ENCODE results near the gene S100A16. TPM values are rescaled to one million over a fixed set of nuclear protein-coding genes. Genes with fewer than 3 reads are reported as not detected.
A peak's percentile ranks its signal among the peaks of the same experiment; 100 is the strongest.

S100A16 gene
- total RNA-seq, 4 donors from 2014 or later: 107 to 277 (median 193) TPM

- H3K4me1 ChIP-seq: peaks cover 0 to 37% (median 3%) of the 10 kb centered on the region in 4 donors
- peak within 1 kb of the TSS; percentile 61 to 85 (median 76) for H3K27ac ChIP-seq
- no peak for TF ChIP-seq POLR2A (IDR thresholded peaks at IDR 0.05)
- TF ChIP-seq CTCF (IDR thresholded peaks at IDR 0.05): peak in 1 of 6 experiments; percentile 73
- peaks cover 0 to 4% (median 0%) of the 10 kb centered on the region in 3 donors for H3K36me3 ChIP-seq
- DNase-seq: peak in 1 of 3 donors; percentile 48
- H3K4me3 ChIP-seq: peak within 1 kb of the TSS; percentile 35 to 55 (median 44)
- no peaks in the 10 kb centered on the region for H3K27me3 ChIP-seq
- no peaks in the 10 kb centered on the region for H3K9me3 ChIP-seq
These were observed 15.0 kb upstream of the S100A16 start, which contains the start of gene S100A1 for GRCh38 chr1:153627715-153628626. Gene S100A1 (plus strand): TSS chr1:153628434. CDS start chr1:153630522, 2,088 bp downstream.

- DNase-seq: peak; percentile 29 to 84 (median 71)
- Histone ChIP-seq H3K4me1 (peaks cover 0 to 30% (median 3%) of the 10 kb centered on the region in 4 donors), H3K27ac (peak within 1 kb of the TSS; percentile 61 to 85 (median 76)), H3K9me3 (no peaks in the 10 kb centered on the region), H3K4me3 (peak within 1 kb of the TSS; percentile 35 to 55 (median 44)), H3K27me3 (no peaks in the 10 kb centered on the region), H3K36me3 (peaks cover 0 to 4% (median 0%) of the 10 kb centered on the region in 3 donors)
- TF ChIP-seq CTCF (IDR thresholded peaks at IDR 0.05) (peak in 3 of 6 experiments; percentile 36 to 72 (median 53)), POLR2A (IDR thresholded peaks at IDR 0.05) (peak; percentile 26 to 56)
These were observed 14.2 kb upstream of the S100A16 start, which contains the start of gene S100A13 for GRCh38 chr1:153626904-153627714. Gene S100A13 (minus strand): TSS chr1:153627505. CDS start chr1:153626472, 1,033 bp downstream.

DNA sequence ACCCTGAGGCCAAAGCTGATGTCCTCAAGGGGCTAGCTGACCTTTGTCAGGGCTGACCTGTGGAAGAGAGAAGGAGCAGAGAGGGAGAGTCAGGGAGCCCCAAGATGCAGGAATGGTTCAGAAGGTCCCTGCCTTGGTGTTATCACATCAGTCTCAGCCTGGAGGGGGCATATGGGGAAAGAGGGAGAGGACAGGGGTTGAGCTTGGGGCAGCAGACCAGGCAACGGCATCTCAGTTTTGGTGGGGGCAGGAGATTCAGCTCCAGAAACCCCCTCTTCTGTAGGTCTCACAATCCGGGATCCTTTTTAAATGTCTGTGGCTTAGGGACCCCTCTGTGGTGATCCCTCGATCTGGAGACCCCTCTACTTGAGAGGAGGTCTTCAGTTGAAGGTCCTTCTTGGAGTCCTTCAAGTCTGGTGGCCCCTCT, 13.6 kb upstream of the S100A16 start:
- Histone ChIP-seq H3K4me1 (peaks cover 0 to 27% (median 3%) of the 10 kb centered on the region in 4 donors), H3K27ac (peak overlapping the region; percentile 61 to 85 (median 76)), H3K27me3 (no peaks in the 10 kb centered on the region), H3K9me3 (no peaks in the 10 kb centered on the region), H3K36me3 (peaks cover 0 to 4% (median 0%) of the 10 kb centered on the region in 3 donors), H3K4me3 (peak overlapping the region; percentile 35 to 55 (median 44))
- TF ChIP-seq CTCF (IDR thresholded peaks at IDR 0.05) (no peak), POLR2A (IDR thresholded peaks at IDR 0.05) (no peak)
- DNase-seq: peak in 1 of 3 donors; percentile 29

GRCh38 chr1:153624965-153625611, 12.2 kb upstream of the S100A16 start:
- peak in 1 of 3 donors; percentile 28 for DNase-seq
- peaks cover 0 to 19% (median 3%) of the 10 kb centered on the region in 4 donors for H3K4me1 ChIP-seq
- H3K9me3 ChIP-seq: no peaks in the 10 kb centered on the region
- peak overlapping the region in 1 of 4 donors; percentile 54 for H3K4me3 ChIP-seq
- H3K27ac ChIP-seq: no peak overlapping the region
- peaks cover 0 to 10% (median 0%) of the 10 kb centered on the region in 3 donors for H3K36me3 ChIP-seq
- no peaks in the 10 kb centered on the region for H3K27me3 ChIP-seq
- TF ChIP-seq CTCF (IDR thresholded peaks at IDR 0.05) (no peak), POLR2A (IDR thresholded peaks at IDR 0.05) (no peak)

Data from Peyer's patch (tissue), 4 donors.